HCT116 (cell line): Measurements from ENCODE around the gene CHKA. TPM values are rescaled to one million over a fixed set of nuclear protein-coding genes. Genes with fewer than 3 reads are reported as not detected.
A peak's percentile ranks its signal among the peaks of the same experiment; 100 is the strongest.

ENCODE experiments used
- ATAC-seq: fragments of 200-7000 bp; cut with Tn5 transposase; 2 replicates; pipeline ENCODE4 v1.9.1; 2020; ENCODE audit warnings: mild to moderate bottlenecking, moderate library complexity
- BruUV-seq: library from RNA; stranded (reverse); fragments of 400-500 nt; replicated peaks from 2 replicates; lab custom pipeline; 2021; lab: Mats Ljungman, UMichigan
- CTCF ChIA-PET: fragments of 300-600 bp; sonication (Branson Sonifier 250); formaldehyde crosslinking; loops from one replicate; lab custom pipeline; 2021; ENCODE audit warnings: antibody characterized with exemption; lab: Charles Lee
- POLR2A ChIA-PET: fragments of 300-600, 350-600 bp; sonication (Branson Sonifier 250); formaldehyde crosslinking; loops from one replicate; lab custom pipeline; 2021; ENCODE audit warnings: antibody characterized with exemption; lab: Charles Lee
- RAD21 ChIA-PET, 2 experiments: fragments of 300-600 bp; sonication (Branson Sonifier 250); formaldehyde crosslinking; loops; one replicate each; lab custom pipeline; 2023; ENCODE audit warnings: low total read pairs in 2 of 2; ENCODE audit not compliant: uncharacterized antibody in 2 of 2, unreplicated experiment in 2 of 2, low non-redundant PET in 1 of 2; lab: Charles Lee
- DNase-seq: peaks from one replicate; pipeline ENCODE4 v3.0.0-alpha.2; 2010; ENCODE audit warnings: low read depth, low spot score
- H2AFZ ChIP-seq: fragments of 200-600 bp; shearing (Covaris generic), sonication (generic); 2 replicates; pipeline ENCODE4 v1.6.1; 2017; ENCODE audit warnings: low read depth, mixed run types, mixed read lengths, antibody characterized with exemption, low read length; ENCODE audit not compliant: poor library complexity, severe bottlenecking
- H3K27ac ChIP-seq: 2 replicates; pipeline ENCODE4 v1.5.1; 2012; ENCODE audit warnings: low read depth, low read length
- H3K27me3 ChIP-seq: fragments of 200-600 bp; sonication (generic); 2 replicates; pipeline ENCODE4 v1.6.1; 2016; ENCODE audit warnings: mixed run types, low read length, mixed read lengths; ENCODE audit not compliant: insufficient read depth
- H3K36me3 ChIP-seq, 2 experiments: fragments of 200-500 bp in 1 of 2; fragments of 200-600 bp in 1 of 2; sonication (Bioruptor generic) in 1 of 2; sonication (generic) in 1 of 2; 2 replicates each; pipeline versions ENCODE4 v1.5.1 to v1.6.1; 2014 to 2016; ENCODE audit warnings: low read length in 2 of 2, inconsistent platforms in 1 of 2, mixed read lengths in 1 of 2, mixed run types in 1 of 2; ENCODE audit not compliant: insufficient read depth in 2 of 2, control insufficient read depth in 1 of 2
- H3K4me1 ChIP-seq, 2 experiments: fragments of 200-600 bp in 1 of 2; sonication (generic) in 1 of 2; 2 replicates each; pipeline versions ENCODE4 v1.5.1 to v1.6.1; 2012 to 2017; ENCODE audit warnings: low read length in 2 of 2, inconsistent platforms in 1 of 2, mild to moderate bottlenecking in 1 of 2, mixed read lengths in 1 of 2, mixed run types in 1 of 2, moderate library complexity in 1 of 2; ENCODE audit not compliant: insufficient read depth in 2 of 2, control insufficient read depth in 1 of 2
- H3K4me2 ChIP-seq: fragments of 200-600 bp; sonication (generic); 2 replicates; pipeline ENCODE4 v1.6.1; 2017; ENCODE audit warnings: mixed run types, low read length, mixed read lengths
- H3K4me3 ChIP-seq, 2 experiments: fragments of 200-600 bp in 1 of 2; sonication (generic) in 1 of 2; replicated peaks in 1 of 2; 2 replicates each; pipeline ENCODE4 v1.5.1; 2011 to 2016; ENCODE audit warnings: low read length in 2 of 2, control low read depth in 1 of 2, low read depth in 1 of 2, mild to moderate bottlenecking in 1 of 2, mixed read lengths in 1 of 2, mixed run types in 1 of 2
- H3K79me2 ChIP-seq: fragments of 200-600 bp; sonication (generic); 2 replicates; pipeline ENCODE4 v1.6.1; 2017; ENCODE audit warnings: mild to moderate bottlenecking, mixed run types, low read length, moderate library complexity, mixed read lengths; ENCODE audit not compliant: insufficient read depth
- H3K9ac ChIP-seq: fragments of 200-600 bp; sonication (generic); 2 replicates; pipeline ENCODE4 v1.6.1; 2016; ENCODE audit warnings: low read length, mixed read lengths
- H3K9me2 ChIP-seq: fragments of 200-600 bp; sonication (generic), shearing (Covaris generic); 2 replicates; pipeline ENCODE4 v1.6.1; 2017; ENCODE audit warnings: mixed run types, mild to moderate bottlenecking, moderate library complexity; ENCODE audit not compliant: insufficient read depth
- H3K9me3 ChIP-seq, 2 experiments: fragments of 200-500 bp in 1 of 2; fragments of 200-600 bp in 1 of 2; sonication (Bioruptor generic) in 1 of 2; sonication (generic) in 1 of 2; 2 replicates each; pipeline ENCODE4 v1.6.1; 2014 to 2017; ENCODE audit warnings: low read length in 2 of 2, mixed read lengths in 2 of 2, inconsistent platforms in 1 of 2, low read depth in 1 of 2, mild to moderate bottlenecking in 1 of 2, mixed run types in 1 of 2, moderate library complexity in 1 of 2; ENCODE audit not compliant: control insufficient read depth in 1 of 2, insufficient read depth in 1 of 2
- H4K20me1 ChIP-seq: fragments of 200-600 bp; sonication (generic), shearing (Covaris generic); 2 replicates; pipeline ENCODE4 v1.6.1; 2017; ENCODE audit warnings: mixed run types, mild to moderate bottlenecking, moderate library complexity; ENCODE audit not compliant: insufficient read depth
- CTCF ChIP-seq, 3 experiments: fragments of 200-600 bp in 1 of 3; sonication (generic) in 1 of 3; IDR thresholded peaks in 2 of 3; conservative IDR thresholded peaks in 1 of 3; 2 replicates each; pipeline ENCODE4 v1.5.1; 2012 to 2017; ENCODE audit warnings: low read depth in 2 of 3, low read length in 2 of 3, antibody characterized with exemption in 1 of 3, borderline replicate concordance in 1 of 3, control low read depth in 1 of 3, mild to moderate bottlenecking in 1 of 3, mixed read lengths in 1 of 3, mixed run types in 1 of 3, moderate library complexity in 1 of 3; ENCODE audit not compliant: insufficient read depth in 1 of 3
- EGR1 ChIP-seq: IDR thresholded peaks from 2 replicates; pipeline ENCODE4 v1.6.1; 2012; ENCODE audit warnings: low read depth
- EZH2phosphoT487 ChIP-seq: fragments of 200-600 bp; IDR thresholded peaks from 2 replicates; pipeline ENCODE4 v1.6.1; 2018; ENCODE audit warnings: antibody characterized with exemption, borderline replicate concordance
- FOSL1 ChIP-seq: IDR thresholded peaks from 2 replicates; pipeline ENCODE4 v1.6.1; 2012; ENCODE audit warnings: low read depth
- JUND ChIP-seq: IDR thresholded peaks from 2 replicates; pipeline ENCODE4 v1.6.1; 2012
- YY1 ChIP-seq: IDR thresholded peaks from 2 replicates; pipeline ENCODE4 v1.6.1; 2011; ENCODE audit warnings: low read length, low read depth, moderate library complexity, mild to moderate bottlenecking; ENCODE audit not compliant: insufficient replicate concordance; ENCODE audit errors: extremely low read depth
- ZNF274 ChIP-seq: fragments of 200-500 bp; sonication (Bioruptor generic); IDR thresholded peaks from 2 replicates; pipeline ENCODE4 v1.6.1; 2014; ENCODE audit warnings: mild to moderate bottlenecking, low read depth, low read length, inconsistent platforms
- intact Hi-C: fragments of 100-400 bp; cut with micrococcal nuclease; formaldehyde crosslinking; loops from 2 replicates; pipeline ENCODE4 v1.10.0; 2022
- total RNA-seq: library from RNA; stranded (reverse); gene quantifications from one replicate; pipeline ENCODE4 v1.2.1, GENCODE V29; 2021; ENCODE audit not compliant: unreplicated experiment

Gene CHKA
- total RNA-seq, 1 experiment from 2014 or later, result 33.1 TPM

DNA sequence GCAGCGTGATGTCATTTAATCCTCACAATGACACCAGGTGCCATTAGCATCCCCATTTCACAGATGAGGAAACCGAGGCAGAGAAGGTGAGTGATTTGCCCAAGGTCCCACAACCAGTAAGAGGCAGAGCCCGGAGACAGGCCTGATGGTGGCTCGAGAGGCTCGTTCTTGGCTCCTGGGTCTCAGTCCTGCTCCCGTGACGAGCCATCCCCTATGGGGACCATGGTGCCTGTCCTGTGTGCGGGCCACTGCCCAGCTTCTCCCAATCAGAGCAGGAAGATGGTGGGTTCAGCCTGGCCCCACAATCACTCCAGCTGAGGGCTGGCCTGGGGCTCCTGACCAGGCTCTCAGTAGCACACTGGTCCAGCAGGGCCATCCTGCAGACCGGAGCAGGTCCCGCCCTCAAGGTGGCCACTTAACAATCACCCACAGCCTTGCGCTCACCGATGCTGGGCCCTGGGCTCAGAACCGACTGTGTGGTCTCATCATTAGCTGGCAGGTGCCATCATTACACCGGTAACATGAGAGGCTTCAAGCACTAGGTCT, 107.5 kb downstream of the CHKA start:
- Histone ChIP-seq H3K4me3 (peak overlapping the region; percentile 11 to 51; a peak in 3 of 4 replicates), H3K36me3 (no peaks in the 10 kb centered on the region), H3K9ac (peak overlapping the region; percentile 86), H2AFZ (no peak overlapping the region), H3K27ac (peak overlapping the region; percentile 96), H3K9me2 (no peaks in the 10 kb centered on the region), H4K20me1 (no peaks in the 10 kb centered on the region), H3K27me3 (no peaks in the 10 kb centered on the region), H3K79me2 (peaks cover 20% of the 10 kb centered on the region; the same call in 1 of the 2 replicates), H3K9me3 (no peaks in the 10 kb centered on the region), H3K4me2 (peak overlapping the region; percentile 97), H3K4me1 (peaks cover 86 to 99% of the 10 kb centered on the region in 2 experiments)
- ATAC-seq (no peak), DNase-seq (no peak)
- ChIA-PET CTCF (interaction anchor here (0.8 kb wide), 1 partner anchor 58 kb away, joined by 3 read pairs; no protein-coding TSS in a partner anchor), RAD21 (no interaction called here), POLR2A (interaction anchor here (1.2 to 1.3 kb wide), 3 partner anchors 9 to 17 kb away, joined by 3 to 5 read pairs (median 3); partner anchors contain the start of genes NDUFS8 and UNC93B1)
- TSS peak; percentile 17 for BruUV-seq
- TF ChIP-seq EZH2phosphoT487, result no peak
- TF ChIP-seq ZNF274, result no peak
- no peak for TF ChIP-seq EGR1
- no peak for TF ChIP-seq YY1
- no peak for TF ChIP-seq FOSL1
- TF ChIP-seq CTCF (IDR thresholded peaks at IDR 0.05 in 2 of 3, conservative IDR thresholded peaks at IDR 0.05 in 1 of 3; ENCODE audit: borderline replicate concordance in 1 of 3, insufficient read depth in 1 of 3, low read depth in 2 of 3, low read length in 2 of 3), result no peak
- TF ChIP-seq JUND, result no peak
- intact Hi-C loops, result loop anchor here (5.0 kb wide), 1 partner anchor 194 kb away; no protein-coding TSS in a partner anchor
